A549 (cell line): ENCODE data around the gene ENAH. TPM values are rescaled to one million over a fixed set of nuclear protein-coding genes. Genes with fewer than 3 reads are reported as not detected.
"Not testable (repeated sequence)": the region's sequence is repeated elsewhere in the genome, so short reads cannot be mapped to it uniquely, and the experiment has no call there.

ENCODE experiments used
- ATAC-seq, 2 experiments: fragments of 200-7000 bp in 1 of 2; fragments of >200 bp in 1 of 2; cut with Nextera tagmentation in 1 of 2; cut with Tn5 transposase in 1 of 2; 3 replicates each; pipeline versions ENCODE4 v1.8.0 to v1.9.1; 2018 to 2020; ENCODE audit warnings: mild to moderate bottlenecking in 1 of 2, moderate library complexity in 1 of 2
- CTCF ChIA-PET: fragments of 300-600 bp; sonication (Branson Sonifier 250); formaldehyde crosslinking; extraction: SDS; loops from one replicate; lab custom pipeline; 2021; ENCODE audit warnings: antibody characterized with exemption, inconsistent platforms; lab: Yijun Ruan, JAX
- POLR2A ChIA-PET: fragments of 350-600 bp; formaldehyde crosslinking; extraction: SDS; loops from one replicate; lab custom pipeline; 2021; ENCODE audit warnings: antibody characterized with exemption, inconsistent platforms; lab: Yijun Ruan, JAX
- DNase-seq, 2 experiments: peaks; one replicate each; pipeline versions ENCODE4 v3.0.0 to v3.0.0-alpha.2; 2011 to 2016; ENCODE audit warnings: low read depth in 1 of 2, low spot score in 1 of 2
- FAIRE-seq: peaks from 2 replicates; lab custom pipeline; 2011; peaks lifted over from hg19 to GRCh38; lab: Jason Lieb, UNC
- H3K27ac ChIP-seq, 2 experiments: fragments of >200 bp; sonication (Bioruptor Twin); formaldehyde crosslinking; 3 replicates each; pipeline ENCODE4 v1.5.1; 2016 to 2017
- H3K4me1 ChIP-seq: fragments of >200 bp; sonication (Bioruptor Twin); formaldehyde crosslinking; 3 replicates; pipeline ENCODE4 v1.6.1; 2016
- H3K4me2 ChIP-seq: fragments of >200 bp; sonication (Bioruptor Twin); formaldehyde crosslinking; 3 replicates; pipeline ENCODE4 v1.6.1; 2016
- H3K4me3 ChIP-seq: fragments of >200 bp; sonication (Bioruptor Twin); formaldehyde crosslinking; 3 replicates; pipeline ENCODE4 v1.5.1; 2016
- H3K9me3 ChIP-seq: fragments of >200 bp; sonication (Bioruptor Twin); formaldehyde crosslinking; 3 replicates; pipeline ENCODE4 v1.6.1; 2016
- BHLHE40 ChIP-seq: IDR thresholded peaks from 2 replicates; pipeline ENCODE4 v1.6.1; 2012; ENCODE audit warnings: low read depth, low read length, inconsistent platforms
- CBX2 ChIP-seq: fragments of 200-600 bp; sonication (generic); IDR thresholded peaks from 2 replicates; pipeline ENCODE4 v1.6.1; 2016; ENCODE audit warnings: low read depth, mild to moderate bottlenecking, borderline replicate concordance
- CBX8 ChIP-seq: fragments of 200-600 bp; sonication (generic); IDR thresholded peaks from 2 replicates; pipeline ENCODE4 v1.6.1; 2016
- CHD4 ChIP-seq: fragments of 200-600 bp; sonication (generic); IDR thresholded peaks from 2 replicates; pipeline ENCODE4 v1.6.1; 2016; ENCODE audit warnings: antibody characterized with exemption, mild to moderate bottlenecking, borderline replicate concordance
- FOXS1 ChIP-seq: fragments of 250-450 bp; sonication (Bioruptor Pico); IDR thresholded peaks from 2 replicates; pipeline ENCODE4 v1.5.0; 2020; ENCODE audit warnings: mild to moderate bottlenecking, moderate library complexity
- GATA3 ChIP-seq: IDR thresholded peaks from 2 replicates; pipeline ENCODE4 v1.6.1; 2012; ENCODE audit warnings: borderline replicate concordance
- KDM1A ChIP-seq: fragments of 200-600 bp; sonication (generic); IDR thresholded peaks from 2 replicates; pipeline ENCODE4 v1.6.1; 2016; ENCODE audit warnings: low read depth, mild to moderate bottlenecking
- MAFK ChIP-seq: fragments of 450-650 bp; IDR thresholded peaks from 2 replicates; pipeline ENCODE4 v1.6.1; 2014; ENCODE audit not compliant: partially characterized antibody
- NFE2L2 ChIP-seq: fragments of 150-350 bp; conservative IDR thresholded peaks from 2 replicates; pipeline ENCODE4 v1.6.1; 2014; ENCODE audit warnings: low read length
- POLR2A ChIP-seq: IDR thresholded peaks from 2 replicates; pipeline ENCODE4 v1.6.1; 2012; ENCODE audit warnings: mild to moderate bottlenecking, low read length
- POLR2AphosphoS2 ChIP-seq: conservative IDR thresholded peaks from 2 replicates; pipeline ENCODE4 v1.6.1; 2012; ENCODE audit warnings: low read length, improper control_type of control experiment, inconsistent platforms
- RAD21 ChIP-seq, 2 experiments: fragments of >200 bp in 1 of 2; sonication (Bioruptor Twin) in 1 of 2; formaldehyde crosslinking in 1 of 2; IDR thresholded peaks in 1 of 2; conservative IDR thresholded peaks in 1 of 2; 2 replicates in 1 of 2; 3 replicates in 1 of 2; pipeline ENCODE4 v1.6.1; 2012 to 2018; ENCODE audit warnings: inconsistent platforms in 1 of 2
- RARB ChIP-seq: fragments of 250-450 bp; sonication (Bioruptor Pico); IDR thresholded peaks from 2 replicates; pipeline ENCODE4 v1.8.0; 2021; ENCODE audit warnings: mild to moderate bottlenecking, moderate library complexity
- RCOR1 ChIP-seq: fragments of 150-350 bp; IDR thresholded peaks from 2 replicates; pipeline ENCODE4 v1.6.1; 2014; ENCODE audit warnings: antibody characterized with exemption, low read length, low read depth
- RFX5 ChIP-seq: fragments of 450-650 bp; IDR thresholded peaks from 2 replicates; pipeline ENCODE4 v1.7.1; 2014; ENCODE audit warnings: antibody characterized with exemption, mild to moderate bottlenecking, moderate library complexity
- ZFP36 ChIP-seq: fragments of 450-650 bp; IDR thresholded peaks from 2 replicates; pipeline ENCODE4 v1.6.1; 2014; ENCODE audit warnings: borderline replicate concordance; ENCODE audit not compliant: partially characterized antibody
- ZNF302 ChIP-seq: fragments of 250-450 bp; sonication (Bioruptor Pico); IDR thresholded peaks from 2 replicates; pipeline ENCODE4 v1.9.0; 2021; ENCODE audit warnings: inconsistent platforms, mild to moderate bottlenecking, moderate library complexity
- ZSCAN20 ChIP-seq: fragments of 250-450 bp; sonication (Bioruptor Pico); IDR thresholded peaks from 2 replicates; pipeline ENCODE4 v1.8.0; 2022; ENCODE audit warnings: mild to moderate bottlenecking, moderate library complexity
- WGBS: methylation state at CpG from one replicate; pipeline ENCODE4 v1.1.6; 2017; ENCODE audit errors: missing lambda C conversion rate; 5-methylcytosine and 5-hydroxymethylcytosine counted together
- polyA plus RNA-seq, 4 experiments: library from polyadenylated mRNA; depleted of rRNA in 3 of 4; stranded (reverse); fragments of >200 nt; fragmentation: RNase III in 1 of 4; extraction: RNeasy Plus Mini Kit Qiagen cat#74134 plus additional on column Dnase treatment in 1 of 4; gene quantifications; 2 replicates in 3 of 4; 3 replicates in 1 of 4; pipeline ENCODE4 v1.2.3, GENCODE V29; 2011 to 2017
- TF ChIP-seq, protein P1 (sequence below): fragments of 200-600 bp; sonication (generic); IDR thresholded peaks from 2 replicates; pipeline ENCODE4 v1.6.1; 2016; ENCODE audit warnings: antibody characterized with exemption, mild to moderate bottlenecking, moderate library complexity
- TF ChIP-seq, protein P2 (sequence below): IDR thresholded peaks from 2 replicates; pipeline ENCODE4 v1.6.1; 2012

Gene ENAH
- polyA plus RNA-seq, 2 of the 4 experiments (the other 2 are of a cell fraction) = 142 to 155 TPM

DNA sequence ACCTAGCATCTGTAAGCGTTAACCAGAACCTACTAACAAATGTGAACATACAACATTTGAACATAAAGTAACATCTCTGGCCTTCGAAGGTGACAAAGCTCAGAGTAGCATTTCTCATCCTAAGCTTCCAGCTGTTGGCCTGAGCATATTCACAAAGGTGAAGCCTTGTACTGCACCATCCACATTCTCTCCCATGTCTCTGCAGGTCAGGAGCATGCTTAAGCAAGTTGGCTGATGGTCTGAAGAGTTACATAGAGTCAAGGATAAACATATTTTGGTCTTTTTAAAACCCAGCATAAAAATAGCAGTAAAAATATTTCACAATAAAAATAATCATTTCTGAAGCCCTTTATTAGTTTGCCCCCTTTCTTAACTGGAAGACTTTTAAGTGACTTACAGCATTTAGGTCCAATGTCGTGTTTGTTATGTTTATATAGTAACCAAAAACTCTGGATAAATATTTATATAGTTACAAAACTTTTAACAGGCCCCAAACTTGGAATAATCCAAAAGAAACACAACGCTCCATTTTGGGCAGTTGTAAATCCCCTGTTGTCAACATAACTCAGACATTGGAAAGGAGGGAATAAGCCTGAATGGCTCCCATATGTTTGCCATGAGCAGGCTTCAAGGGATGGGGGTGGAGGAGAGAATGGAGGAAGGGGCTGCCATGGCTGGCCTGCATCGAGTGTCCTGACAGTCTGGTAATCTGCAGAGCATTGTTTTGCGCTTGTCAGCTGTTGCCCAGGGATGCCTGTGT is 42.8 kb upstream of the ENAH start (continued):
- TF ChIP-seq CBX8 (no peak), RFX5 (no peak), MAFK (no peak), BHLHE40 (no peak), POLR2AphosphoS2 (no peak)

DNA sequence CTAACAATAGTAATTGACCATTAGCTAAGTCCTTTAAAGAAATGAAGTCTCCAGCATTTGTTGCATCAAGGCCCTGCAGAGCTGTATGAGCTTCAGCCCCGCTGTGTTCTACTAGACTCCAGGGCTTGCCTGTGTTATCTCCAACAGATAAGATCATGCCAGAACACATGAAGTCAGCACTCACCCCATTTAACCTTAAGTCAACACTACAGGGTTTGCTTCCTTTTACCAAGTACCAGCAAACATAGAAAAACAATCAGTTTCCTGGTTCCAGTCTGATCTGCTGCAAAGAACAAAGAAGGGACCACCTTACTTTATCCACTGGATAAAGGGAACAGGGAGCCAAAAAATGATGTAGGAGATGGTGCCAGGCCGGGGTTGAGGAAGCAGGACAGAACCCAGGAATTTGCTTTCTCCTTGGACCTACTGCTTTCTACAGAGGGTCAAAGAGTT is 41.3 kb upstream of the ENAH start:
- H3K4me1 ChIP-seq = peaks cover 50% of the 10 kb centered on the region
- TF ChIP-seq GATA3 (peak; percentile 79), POLR2A (no peak)
- peak overlapping the region; percentile 26; the same call in 2 of the 3 replicates for H3K4me2 ChIP-seq
- H3K9me3 ChIP-seq = no peaks in the 10 kb centered on the region
- peak; percentile 26 to 76 for DNase-seq
- 31% methylated on average over 2 of the region's 2 CpGs for WGBS
- peak; percentile 73 to 81; a peak in 5 of 6 replicates for ATAC-seq
- no peak overlapping the region for H3K4me3 ChIP-seq
- CTCF ChIA-PET = interaction anchor here (0.6 to 1.0 kb wide), 5 partner anchors 10 to 132 kb away, joined by 3 read pairs; no protein-coding TSS in a partner anchor
- no peak for FAIRE-seq
- POLR2A ChIA-PET = interaction anchor here (1.0 to 1.1 kb wide), 2 partner anchors 39 to 41 kb away, joined by 3 to 6 read pairs; partner anchors contain the start of gene ENAH
- peak overlapping the region; percentile 38 to 58 for H3K27ac ChIP-seq

DNA sequence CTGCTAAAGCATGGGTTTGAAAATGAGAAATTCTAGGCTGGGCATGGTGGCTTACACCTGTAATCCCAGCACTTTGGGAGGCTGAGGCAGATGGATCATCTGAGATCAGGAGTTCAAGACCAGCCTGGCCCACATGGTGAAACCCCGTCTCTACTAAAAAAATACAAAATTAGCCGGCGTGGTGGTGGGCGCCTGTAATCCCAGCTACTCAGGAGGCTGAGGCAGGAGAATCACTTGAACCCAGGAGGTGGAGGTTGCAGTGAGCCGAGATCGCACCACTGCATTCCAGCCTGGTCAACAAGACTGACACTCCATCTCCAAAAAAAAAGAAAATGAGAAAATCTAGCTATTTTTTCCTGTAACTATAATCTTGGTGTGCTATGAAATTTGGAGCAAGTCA is 40.8 kb upstream of the ENAH start:
- not testable (repeated sequence) for DNase-seq, FAIRE-seq, ATAC-seq, H3K9me3 ChIP-seq, H3K4me3 ChIP-seq
- Histone ChIP-seq H3K4me2 (peak overlapping the region; percentile 26; the same call in 2 of the 3 replicates), H3K4me1 (peaks cover 45% of the 10 kb centered on the region), H3K27ac (peak overlapping the region; percentile 38 to 58; a peak in 5 of 6 replicates)
- ChIA-PET CTCF (interaction anchor here (0.6 to 1.0 kb wide), 6 partner anchors 10 to 132 kb away, joined by 3 read pairs; no protein-coding TSS in a partner anchor), POLR2A (interaction anchor here (1.0 to 1.1 kb wide), 2 partner anchors 39 to 41 kb away, joined by 3 to 6 read pairs; partner anchors contain the start of gene ENAH)
- WGBS = 96% methylated on average over 6 of the region's 6 CpGs

DNA sequence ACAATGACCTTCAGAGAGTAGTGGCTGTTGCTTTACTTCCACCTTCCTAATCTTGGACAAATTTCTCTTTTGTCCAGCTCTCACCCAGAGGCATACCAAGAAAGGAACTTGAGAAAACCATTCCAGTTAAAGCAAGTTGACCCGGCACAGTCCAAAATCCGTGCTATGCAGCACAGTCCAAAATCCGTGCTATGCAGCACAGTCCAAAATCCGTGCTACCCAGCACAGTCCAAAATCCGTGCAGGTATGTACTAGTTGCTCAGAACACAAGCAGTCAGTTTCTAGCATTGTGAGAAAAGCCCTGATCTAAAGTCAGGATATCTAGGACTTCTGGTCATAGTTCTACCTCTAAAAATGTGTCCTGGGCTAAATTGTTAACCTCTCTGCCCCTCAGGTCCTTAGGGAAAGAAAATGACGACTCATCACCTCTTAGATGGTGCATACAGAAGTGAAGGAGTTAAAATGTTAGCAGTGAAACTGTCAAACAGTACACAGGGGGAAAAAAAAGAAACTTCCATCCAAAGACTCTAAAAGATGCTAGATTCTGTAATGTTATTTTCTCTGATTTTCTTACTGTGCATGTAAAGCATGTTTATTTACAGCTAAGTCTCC is 40.3 kb upstream of the ENAH start:
- no peak for DNase-seq
- Histone ChIP-seq H3K4me3 (no peak overlapping the region), H3K9me3 (no peaks in the 10 kb centered on the region), H3K27ac (peak overlapping the region; percentile 38 to 58; a peak in 4 of 6 replicates)
- CTCF ChIA-PET = interaction anchor here (0.5 to 1.5 kb wide), 9 partner anchors 11 to 79 kb away, joined by 3 to 6 read pairs (median 3); no protein-coding TSS in a partner anchor
- TF ChIP-seq, protein P1, sequence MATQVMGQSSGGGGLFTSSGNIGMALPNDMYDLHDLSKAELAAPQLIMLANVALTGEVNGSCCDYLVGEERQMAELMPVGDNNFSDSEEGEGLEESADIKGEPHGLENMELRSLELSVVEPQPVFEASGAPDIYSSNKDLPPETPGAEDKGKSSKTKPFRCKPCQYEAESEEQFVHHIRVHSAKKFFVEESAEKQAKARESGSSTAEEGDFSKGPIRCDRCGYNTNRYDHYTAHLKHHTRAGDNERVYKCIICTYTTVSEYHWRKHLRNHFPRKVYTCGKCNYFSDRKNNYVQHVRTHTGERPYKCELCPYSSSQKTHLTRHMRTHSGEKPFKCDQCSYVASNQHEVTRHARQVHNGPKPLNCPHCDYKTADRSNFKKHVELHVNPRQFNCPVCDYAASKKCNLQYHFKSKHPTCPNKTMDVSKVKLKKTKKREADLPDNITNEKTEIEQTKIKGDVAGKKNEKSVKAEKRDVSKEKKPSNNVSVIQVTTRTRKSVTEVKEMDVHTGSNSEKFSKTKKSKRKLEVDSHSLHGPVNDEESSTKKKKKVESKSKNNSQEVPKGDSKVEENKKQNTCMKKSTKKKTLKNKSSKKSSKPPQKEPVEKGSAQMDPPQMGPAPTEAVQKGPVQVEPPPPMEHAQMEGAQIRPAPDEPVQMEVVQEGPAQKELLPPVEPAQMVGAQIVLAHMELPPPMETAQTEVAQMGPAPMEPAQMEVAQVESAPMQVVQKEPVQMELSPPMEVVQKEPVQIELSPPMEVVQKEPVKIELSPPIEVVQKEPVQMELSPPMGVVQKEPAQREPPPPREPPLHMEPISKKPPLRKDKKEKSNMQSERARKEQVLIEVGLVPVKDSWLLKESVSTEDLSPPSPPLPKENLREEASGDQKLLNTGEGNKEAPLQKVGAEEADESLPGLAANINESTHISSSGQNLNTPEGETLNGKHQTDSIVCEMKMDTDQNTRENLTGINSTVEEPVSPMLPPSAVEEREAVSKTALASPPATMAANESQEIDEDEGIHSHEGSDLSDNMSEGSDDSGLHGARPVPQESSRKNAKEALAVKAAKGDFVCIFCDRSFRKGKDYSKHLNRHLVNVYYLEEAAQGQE = no peak
- TF ChIP-seq MAFK (peak; percentile 92), POLR2A (no peak)
- TF ChIP-seq, all 56 proteins: peak for 1
- peaks cover 43% of the 10 kb centered on the region for H3K4me1 ChIP-seq
- no peak for ATAC-seq
- FAIRE-seq = no peak
- 93% methylated on average over 6 of the region's 6 CpGs for WGBS
- no peak overlapping the region for H3K4me2 ChIP-seq
- POLR2A ChIA-PET = interaction anchor here (1.1 kb wide), 1 partner anchor 40 kb away, joined by 6 read pairs; the partner anchor contains the start of gene ENAH

DNA sequence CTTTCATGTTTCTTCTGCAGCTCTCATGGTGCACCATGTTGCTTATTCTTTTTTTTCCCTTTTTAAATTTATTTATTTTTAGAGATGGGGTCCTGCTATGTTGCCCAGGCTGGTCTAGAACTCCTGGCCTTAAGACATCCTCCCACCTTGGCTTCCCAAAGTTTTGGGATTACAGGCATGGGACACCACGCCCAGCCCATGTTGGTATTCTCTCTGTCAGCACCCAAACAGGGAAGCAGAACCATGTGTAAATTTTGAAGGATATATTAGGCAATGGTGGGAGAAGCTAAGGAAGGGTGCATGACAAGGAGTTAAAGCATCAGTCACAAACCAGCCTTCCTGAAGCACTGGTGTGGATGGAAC is 39.6 kb upstream of the ENAH start:
- Histone ChIP-seq H3K4me2 (no peak overlapping the region), H3K9me3 (no peaks in the 10 kb centered on the region), H3K4me3 (no peak overlapping the region), H3K27ac (peak overlapping the region; percentile 38 to 58; a peak in 3 of 6 replicates), H3K4me1 (peaks cover 43% of the 10 kb centered on the region)
- ChIA-PET POLR2A (interaction anchor here (0.9 kb wide), 1 partner anchor 39 kb away, joined by 3 read pairs; the partner anchor contains the start of gene ENAH), CTCF (interaction anchor here (0.6 to 2.1 kb wide), 8 partner anchors 10 to 191 kb away, joined by 3 to 6 read pairs (median 4); no protein-coding TSS in a partner anchor)
- DNase-seq (no peak), ATAC-seq (no peak), FAIRE-seq (no peak)
- 92% methylated on average over 1 of the region's 1 CpG for WGBS
- no peak for TF ChIP-seq GATA3
- TF ChIP-seq CBX8 = no peak
- no peak for TF ChIP-seq CHD4
- no peak for TF ChIP-seq POLR2A
- TF ChIP-seq RFX5 = no peak
- TF ChIP-seq RAD21 (conservative IDR thresholded peaks at IDR 0.05 in 1 of 2, IDR thresholded peaks at IDR 0.05 in 1 of 2) = no peak
- TF ChIP-seq KDM1A = no peak
- TF ChIP-seq POLR2AphosphoS2 = no peak
- TF ChIP-seq ZSCAN20 (CRISPR knock-in tag) = no peak
- no peak for TF ChIP-seq NFE2L2
- TF ChIP-seq ZNF302 (CRISPR knock-in tag) = no peak
- TF ChIP-seq CBX2 = no peak
- no peak for TF ChIP-seq RCOR1
- TF ChIP-seq BHLHE40 = no peak
- TF ChIP-seq ZFP36 = no peak
- TF ChIP-seq RARB (CRISPR knock-in tag) = no peak
- TF ChIP-seq FOXS1 (CRISPR knock-in tag) = no peak
- TF ChIP-seq, protein P2, sequence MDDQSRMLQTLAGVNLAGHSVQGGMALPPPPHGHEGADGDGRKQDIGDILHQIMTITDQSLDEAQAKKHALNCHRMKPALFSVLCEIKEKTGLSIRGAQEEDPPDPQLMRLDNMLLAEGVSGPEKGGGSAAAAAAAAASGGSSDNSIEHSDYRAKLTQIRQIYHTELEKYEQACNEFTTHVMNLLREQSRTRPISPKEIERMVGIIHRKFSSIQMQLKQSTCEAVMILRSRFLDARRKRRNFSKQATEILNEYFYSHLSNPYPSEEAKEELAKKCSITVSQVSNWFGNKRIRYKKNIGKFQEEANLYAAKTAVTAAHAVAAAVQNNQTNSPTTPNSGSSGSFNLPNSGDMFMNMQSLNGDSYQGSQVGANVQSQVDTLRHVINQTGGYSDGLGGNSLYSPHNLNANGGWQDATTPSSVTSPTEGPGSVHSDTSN = no peak
